HG03103 (cell line): ENCODE results near the gene KPNA1.

Source experiments
- ATAC-seq: cut with Tn5 transposase; IDR thresholded peaks from one replicate; pipeline ENCODE4 v1.9.1; 2021; ENCODE audit warnings: low read depth; ENCODE audit not compliant: unreplicated experiment

KPNA1 gene

GRCh38 chr3:122389892-122390291 lies 124.8 kb downstream of the KPNA1 start:
- ATAC-seq = no peak

- ATAC-seq = no peak
These were observed 125.5 kb downstream of the KPNA1 start for GRCh38 chr3:122389197-122389596.

GRCh38 chr3:122387709-122388108 lies 127.0 kb downstream of the KPNA1 start:
- no peak for ATAC-seq

GRCh38 chr3:122383771-122384697 lies 130.7 kb downstream of the KPNA1 start, which contains the start of gene FAM162A:
TSS of gene FAM162A (plus strand) at chr3:122384182. CDS start at chr3:122384266, 84 bp downstream.
- ATAC-seq = peak; percentile 92

GRCh38 chr3:122382888-122383666 lies 131.7 kb downstream of the KPNA1 start, which contains the start of gene MIX23:
TSS of gene MIX23 (minus strand) at chr3:122383231. CDS start at chr3:122383224, 7 bp downstream.
- no peak for ATAC-seq

- no peak for ATAC-seq
These were observed 136.8 kb downstream of the KPNA1 start for GRCh38 chr3:122377975-122378374.

- no peak for ATAC-seq
These were observed 140.7 kb downstream of the KPNA1 start for GRCh38 chr3:122374034-122374433.
